GM21528 (cell line): Measurements from ENCODE around the gene GRIA3.
"Not testable (repeated sequence)": the region's sequence is repeated elsewhere in the genome, so short reads cannot be mapped to it uniquely, and the experiment has no call there.

Experiments used
- ATAC-seq: cut with Tn5 transposase; IDR thresholded peaks from one replicate; pipeline ENCODE4 v1.9.1; 2021; ENCODE audit warnings: mild to moderate bottlenecking, moderate library complexity; ENCODE audit not compliant: unreplicated experiment, low FRiP score

The GRIA3 gene

GRCh38 chrX:123267220-123267619 is 83.1 kb downstream of the GRIA3 start:
- no peak for ATAC-seq

GRCh38 chrX:123271902-123272301 is 87.8 kb downstream of the GRIA3 start:
- no peak for ATAC-seq

- no peak for ATAC-seq
Observed at GRCh38 chrX:123272630-123273029, 88.6 kb downstream of the GRIA3 start.

DNA sequence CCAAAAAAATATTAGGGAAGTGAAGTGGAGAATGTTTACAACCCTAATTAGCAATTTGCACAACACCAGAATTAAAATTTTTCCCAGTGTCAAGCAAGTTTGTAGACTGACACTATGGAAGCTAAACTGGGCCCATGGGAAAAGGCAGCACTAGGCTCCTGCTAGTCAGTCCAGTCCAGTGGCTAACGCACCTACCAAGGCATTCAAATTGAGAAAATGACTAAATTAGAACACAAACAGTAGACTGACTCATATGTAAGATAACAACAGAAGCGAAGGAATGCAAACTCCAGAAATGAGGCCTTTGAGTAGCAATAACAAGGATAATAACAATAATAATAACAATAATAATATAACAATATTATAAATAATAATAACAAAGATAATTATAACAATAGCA is 90.7 kb downstream of the GRIA3 start:
- no peak for ATAC-seq

GRCh38 chrX:123277347-123277746 is 93.3 kb downstream of the GRIA3 start:
- no peak for ATAC-seq

DNA sequence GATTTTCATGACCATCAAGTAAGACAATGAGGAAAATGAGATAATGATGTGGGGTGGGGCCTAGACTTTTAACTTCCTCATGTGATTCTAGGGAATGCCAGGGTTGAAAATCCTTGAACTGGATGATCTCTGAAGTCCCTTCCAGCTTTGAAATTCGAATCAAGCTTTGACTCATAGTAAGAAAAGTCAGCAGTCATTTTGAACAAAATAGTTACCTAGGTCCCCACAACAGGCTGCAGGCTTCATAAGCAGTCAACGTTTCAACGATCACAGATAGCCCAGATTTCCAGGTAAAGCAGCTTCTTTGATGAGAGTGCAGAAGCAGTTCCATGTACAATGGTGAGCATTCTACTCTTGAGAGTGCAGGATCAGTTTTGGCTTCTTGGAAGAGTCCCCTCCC is 93.7 kb downstream of the GRIA3 start:
- no peak for ATAC-seq

DNA sequence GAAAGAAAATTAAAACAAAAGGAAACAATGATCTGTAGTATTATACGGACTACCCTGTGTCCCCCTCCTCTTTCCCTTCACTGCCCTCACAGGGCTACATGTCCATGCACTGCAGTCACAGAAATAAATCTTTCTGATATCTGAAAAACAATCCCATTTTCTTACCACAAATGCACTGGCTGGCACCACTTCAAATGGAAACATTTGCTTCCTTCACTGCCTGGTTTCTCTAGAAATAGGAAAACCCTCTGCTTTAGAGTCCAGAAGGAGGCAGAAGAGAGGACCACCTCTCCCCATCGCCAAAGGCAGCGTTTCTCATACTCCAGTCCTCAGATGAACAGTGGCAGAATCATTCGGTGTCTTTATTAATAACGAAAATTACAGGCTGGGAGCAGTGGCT is 98.2 kb downstream of the GRIA3 start:
- ATAC-seq: no peak

DNA sequence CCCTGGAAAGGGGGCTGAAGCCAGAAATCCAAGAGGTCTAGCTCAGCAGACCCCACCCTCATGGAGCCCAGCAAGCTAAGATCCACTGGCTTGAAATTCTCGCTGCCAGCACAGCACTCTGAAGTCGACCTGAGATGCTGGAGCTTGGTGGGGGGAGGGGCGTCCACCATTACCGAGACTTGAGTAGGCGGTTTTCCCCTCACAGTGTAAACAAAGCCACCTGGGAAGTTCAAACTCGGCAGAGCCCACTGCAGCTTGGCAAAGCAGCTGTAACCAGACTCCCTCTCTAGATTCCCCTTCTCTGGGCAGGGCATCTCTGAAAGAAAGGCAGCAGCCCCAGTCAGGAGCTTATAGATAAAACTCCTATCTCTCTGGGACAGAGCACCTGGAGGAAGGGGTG is 99.3 kb downstream of the GRIA3 start:
- not testable (repeated sequence) for ATAC-seq

- ATAC-seq: no peak
Observed at GRCh38 chrX:123291623-123292022, 107.5 kb downstream of the GRIA3 start.

DNA sequence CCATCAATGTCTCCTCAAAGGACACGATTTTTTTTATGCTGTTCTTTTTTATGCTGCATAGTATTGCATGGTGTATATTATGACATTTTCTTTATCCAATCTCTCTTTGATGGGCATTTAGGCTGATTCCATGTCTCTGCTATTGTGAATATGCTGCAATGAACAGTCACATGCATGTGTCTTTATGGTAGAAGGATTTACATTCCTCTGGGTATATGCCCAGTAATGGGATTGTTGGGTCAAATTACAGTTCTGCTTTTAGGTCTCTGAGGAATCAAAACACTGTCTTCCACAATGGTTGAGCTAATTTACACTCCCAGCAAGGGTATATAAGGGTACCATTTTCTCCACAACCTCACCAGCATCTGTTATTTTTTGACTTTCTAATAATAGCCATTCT is 113.9 kb downstream of the GRIA3 start:
- ATAC-seq: no peak

DNA sequence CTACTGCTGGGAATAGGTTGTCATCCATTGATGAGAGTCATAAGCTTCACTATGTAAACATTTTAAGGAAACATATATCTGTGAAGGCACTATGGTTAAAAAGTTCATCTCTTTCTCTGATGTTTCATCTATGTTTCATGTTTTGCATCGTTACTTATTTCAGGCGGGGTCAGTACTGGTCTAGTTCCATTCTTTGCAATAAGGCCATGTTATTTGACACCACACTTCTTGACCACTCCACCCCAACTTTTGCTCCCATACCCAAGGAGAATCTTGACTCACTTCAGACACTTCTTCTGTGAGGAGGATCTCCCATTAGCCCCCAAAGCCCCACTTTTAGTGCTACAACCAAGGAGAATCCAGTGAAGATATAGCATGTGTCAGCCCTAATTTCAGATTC is 119.4 kb downstream of the GRIA3 start:
- ATAC-seq: no peak

DNA sequence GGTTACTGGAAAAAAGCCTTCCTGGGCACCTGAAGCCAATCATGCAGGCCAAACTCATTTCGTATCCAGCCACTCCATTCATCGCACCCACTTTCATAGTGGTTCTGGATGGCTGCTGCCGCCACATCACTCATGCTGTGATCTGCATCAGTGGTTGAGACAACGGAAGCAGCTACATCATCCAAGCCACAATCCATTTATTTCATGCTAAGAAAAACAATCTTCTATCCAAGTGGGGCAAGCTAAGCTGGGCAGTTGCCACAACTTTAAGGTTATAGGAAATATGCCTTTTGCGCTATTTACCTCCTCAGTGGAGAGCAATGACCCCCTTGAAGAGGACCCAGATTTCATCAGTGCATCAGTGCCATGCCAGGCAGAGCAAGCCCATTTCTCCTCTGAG is 124.6 kb downstream of the GRIA3 start:
- ATAC-seq: no peak

GRCh38 chrX:123310112-123310511 is 126.0 kb downstream of the GRIA3 start:
- ATAC-seq: no peak

DNA sequence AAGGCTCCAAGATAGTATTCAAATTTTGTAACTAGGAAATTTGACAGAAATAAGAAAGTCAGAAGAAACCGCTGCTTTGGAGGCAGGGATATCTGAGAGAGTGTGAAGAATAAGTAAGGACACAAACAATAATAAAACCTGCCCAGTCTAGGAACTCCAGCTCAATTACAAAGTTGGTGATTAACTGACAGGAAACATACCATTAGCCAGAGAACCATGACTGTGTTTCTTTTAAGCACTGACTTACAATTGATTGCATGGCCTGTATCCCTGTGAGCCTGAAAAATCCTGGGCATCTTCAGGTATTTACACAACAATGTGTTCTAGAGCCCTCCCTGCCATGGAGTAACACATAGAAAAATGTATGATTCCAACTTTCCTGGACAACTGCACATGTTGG is 127.4 kb downstream of the GRIA3 start:
- no peak for ATAC-seq

GRCh38 chrX:123313486-123313885 is 129.4 kb downstream of the GRIA3 start:
- no peak for ATAC-seq

DNA sequence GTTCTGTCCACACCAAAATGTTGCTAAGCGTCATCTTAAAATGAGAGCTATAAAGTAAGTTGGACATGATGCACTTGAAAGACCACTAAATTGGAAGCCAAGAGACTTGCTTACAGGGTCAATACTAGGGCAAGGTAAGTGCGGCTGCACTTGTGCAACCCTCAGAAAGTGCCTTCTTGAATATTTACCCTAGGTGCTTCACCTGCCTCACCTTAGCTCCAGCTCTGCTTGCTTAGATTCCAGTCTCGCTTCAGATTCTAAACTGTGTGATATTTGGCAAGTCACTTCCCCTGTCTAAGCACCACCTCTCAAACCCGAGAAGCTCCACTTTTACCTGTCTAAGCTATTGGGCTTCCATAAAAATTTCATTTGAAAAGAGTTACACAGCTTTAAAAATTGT is 136.5 kb downstream of the GRIA3 start:
- no peak for ATAC-seq

DNA sequence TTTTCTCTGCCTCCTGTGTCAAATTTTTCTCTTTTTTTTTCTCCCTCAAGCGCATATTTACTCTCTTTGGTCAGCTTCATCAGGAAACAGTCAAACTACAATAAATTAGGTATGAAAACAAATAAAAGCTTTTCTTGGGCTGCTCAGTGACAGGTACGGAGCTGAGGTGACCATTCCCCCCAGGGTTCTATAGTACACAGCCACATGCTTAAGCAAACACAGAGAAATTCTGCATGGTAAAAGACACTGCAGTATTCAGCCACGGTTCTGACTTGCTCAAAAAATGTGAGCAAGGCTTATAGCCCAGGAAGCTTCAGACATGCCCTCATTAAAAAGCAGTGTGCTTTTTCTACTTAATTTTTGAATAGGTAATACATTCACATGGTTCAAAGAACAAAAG is 138.5 kb downstream of the GRIA3 start:
- ATAC-seq: no peak

DNA sequence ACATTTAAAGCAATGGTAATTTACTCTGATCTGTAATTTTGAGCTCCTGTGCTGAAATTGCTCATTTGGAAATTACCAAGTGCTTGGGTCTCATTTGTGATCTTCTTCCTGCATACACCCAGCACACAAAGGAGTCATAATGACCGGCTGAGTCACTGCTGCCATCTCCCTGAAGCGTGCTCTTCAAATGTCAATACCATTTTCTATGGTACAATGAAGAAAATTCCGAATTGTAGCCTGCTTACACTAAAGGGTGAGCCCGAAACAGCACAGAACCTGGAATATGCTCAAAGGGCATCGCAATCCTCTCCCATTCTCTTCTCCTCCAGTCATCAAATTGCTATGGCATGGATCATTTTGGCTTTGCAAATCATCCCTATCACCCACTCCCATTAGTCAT is 140.5 kb downstream of the GRIA3 start:
- ATAC-seq: no peak

- ATAC-seq: peak; percentile 76
Observed at GRCh38 chrX:123330229-123330942, 146.3 kb downstream of the GRIA3 start.

DNA sequence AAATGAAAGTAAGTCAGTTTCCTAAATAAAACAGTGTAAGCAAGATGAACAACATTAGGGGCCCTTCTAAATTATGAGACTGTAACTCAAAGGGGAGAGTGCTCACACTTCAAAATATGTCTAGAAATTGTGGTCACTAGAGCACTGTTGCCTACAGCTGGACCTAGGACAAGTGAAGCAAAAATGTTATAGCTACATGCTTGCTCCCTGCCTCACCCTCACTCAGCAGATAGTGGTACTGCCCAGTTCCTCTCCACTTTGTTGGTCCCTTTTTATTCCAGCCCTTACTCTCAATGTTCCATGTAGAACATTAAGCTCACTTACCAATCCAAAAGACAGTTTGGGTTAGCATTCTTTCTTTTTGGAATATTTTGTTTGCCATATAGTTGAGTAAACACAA is 147.3 kb downstream of the GRIA3 start:
- peak; percentile 55 for ATAC-seq

DNA sequence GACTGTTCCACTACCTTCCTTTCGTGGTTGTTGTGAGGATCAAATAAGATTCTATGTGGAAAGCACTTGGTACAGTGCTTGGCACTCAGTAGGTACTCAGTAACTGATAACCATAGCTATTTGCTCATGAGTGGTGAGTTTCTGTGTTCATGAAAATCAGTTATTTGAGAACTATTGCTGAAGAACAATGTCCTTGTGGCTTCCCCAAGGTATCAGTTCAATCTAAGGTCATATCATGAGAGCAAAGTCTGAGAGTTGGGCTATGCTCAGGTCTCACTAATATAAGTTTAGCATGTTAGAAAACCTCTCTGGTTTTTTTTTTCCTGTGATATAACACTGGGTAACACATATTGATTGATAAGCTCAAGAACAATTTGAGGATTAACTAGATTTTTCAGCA is 147.8 kb downstream of the GRIA3 start:
- ATAC-seq: peak; percentile 32

DNA sequence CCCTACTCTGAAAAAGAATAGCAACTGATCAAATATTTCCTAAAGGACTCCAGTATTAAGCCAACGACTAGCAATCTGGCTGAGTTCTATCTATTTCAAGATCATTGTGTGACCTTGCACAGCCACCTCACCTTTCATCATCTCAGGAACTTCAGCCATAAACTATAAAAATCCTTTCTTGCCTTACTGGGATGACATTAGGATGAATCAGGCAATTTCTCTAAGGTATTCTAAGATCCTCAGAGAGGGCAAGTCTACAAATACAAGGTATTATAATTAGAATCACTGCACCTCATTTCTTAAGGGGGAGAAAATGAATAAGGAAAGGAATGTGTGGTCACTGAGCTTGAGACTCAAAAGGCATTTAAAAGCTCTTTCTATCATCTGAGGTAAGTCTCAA is 152.6 kb downstream of the GRIA3 start:
- no peak for ATAC-seq
